ENCODE measurements around the gene MAP3K15. TPM values are rescaled to one million over a fixed set of nuclear protein-coding genes. Genes with fewer than 3 reads are reported as not detected.

The MAP3K15 gene
- total and polyA plus RNA-seq, 8 donors: 0.32 to 7.1 (median 1.2) TPM

DNA sequence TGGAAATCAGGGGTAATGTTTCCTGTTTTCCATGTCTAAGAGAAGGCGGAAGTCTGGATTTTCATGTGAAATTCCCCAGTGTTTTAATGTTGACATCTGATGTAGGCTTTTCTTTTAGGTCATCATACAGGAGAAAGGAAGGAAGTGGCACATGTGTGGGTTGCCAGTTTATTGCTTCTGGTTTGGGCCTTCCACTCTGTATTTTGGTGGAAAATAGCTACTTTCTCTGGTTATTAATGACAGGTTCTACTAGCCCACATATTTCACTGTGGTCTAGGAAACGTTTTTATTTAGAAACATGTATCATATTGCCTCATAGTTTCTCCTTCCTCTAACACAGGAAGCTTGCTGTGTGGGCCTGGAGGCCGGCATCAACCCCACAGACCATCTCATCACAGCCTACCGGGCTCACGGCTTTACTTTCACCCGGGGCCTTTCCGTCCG is 164.3 kb downstream of the MAP3K15 start:
- FAIRE-seq (no peak), DNase-seq (no peak), ATAC-seq (no peak)
- 74 to 77% methylated on average over 8 of the region's 8 CpGs for WGBS, 2 donors
- TF ChIP-seq, protein P1, sequence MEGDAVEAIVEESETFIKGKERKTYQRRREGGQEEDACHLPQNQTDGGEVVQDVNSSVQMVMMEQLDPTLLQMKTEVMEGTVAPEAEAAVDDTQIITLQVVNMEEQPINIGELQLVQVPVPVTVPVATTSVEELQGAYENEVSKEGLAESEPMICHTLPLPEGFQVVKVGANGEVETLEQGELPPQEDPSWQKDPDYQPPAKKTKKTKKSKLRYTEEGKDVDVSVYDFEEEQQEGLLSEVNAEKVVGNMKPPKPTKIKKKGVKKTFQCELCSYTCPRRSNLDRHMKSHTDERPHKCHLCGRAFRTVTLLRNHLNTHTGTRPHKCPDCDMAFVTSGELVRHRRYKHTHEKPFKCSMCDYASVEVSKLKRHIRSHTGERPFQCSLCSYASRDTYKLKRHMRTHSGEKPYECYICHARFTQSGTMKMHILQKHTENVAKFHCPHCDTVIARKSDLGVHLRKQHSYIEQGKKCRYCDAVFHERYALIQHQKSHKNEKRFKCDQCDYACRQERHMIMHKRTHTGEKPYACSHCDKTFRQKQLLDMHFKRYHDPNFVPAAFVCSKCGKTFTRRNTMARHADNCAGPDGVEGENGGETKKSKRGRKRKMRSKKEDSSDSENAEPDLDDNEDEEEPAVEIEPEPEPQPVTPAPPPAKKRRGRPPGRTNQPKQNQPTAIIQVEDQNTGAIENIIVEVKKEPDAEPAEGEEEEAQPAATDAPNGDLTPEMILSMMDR (IDR thresholded peaks at IDR 0.05): no peak
- Histone ChIP-seq H3K27ac (no peak overlapping the region), H3K36me3 (peaks cover 0 to 22% (median 4%) of the 10 kb centered on the region in 3 donors), H3K27me3 (no peaks in the 10 kb centered on the region), H3K4me3 (no peak overlapping the region), H3K4me1 (peaks cover 0 to 8% (median 2%) of the 10 kb centered on the region in 3 donors), H3K9me3 (no peaks in the 10 kb centered on the region)
- intact Hi-C loops (cut with DNase I): no loop called here

DNA sequence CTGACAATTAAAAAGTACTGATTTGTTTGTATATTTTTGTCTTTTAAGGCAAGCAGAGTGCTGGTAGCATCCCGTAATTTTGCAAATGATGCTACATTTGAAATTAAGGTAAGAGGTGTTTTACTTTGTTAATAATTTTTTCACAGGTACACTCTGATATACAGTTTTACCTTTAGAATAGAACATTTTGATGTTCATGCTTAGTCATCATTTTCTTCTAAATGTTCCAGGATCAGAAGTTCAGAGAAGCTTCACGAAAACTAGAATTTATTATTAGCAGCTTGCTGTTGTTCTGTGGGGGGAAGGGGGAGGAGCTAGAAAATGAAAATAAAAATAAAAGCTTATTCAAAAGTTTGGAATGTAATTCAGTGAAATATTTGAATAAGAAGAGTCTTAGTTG is 166.0 kb downstream of the MAP3K15 start:
- H3K9me3 ChIP-seq: no peaks in the 10 kb centered on the region
- no peaks in the 10 kb centered on the region for H3K27me3 ChIP-seq
- ATAC-seq (no peak), DNase-seq (no peak), FAIRE-seq (no peak)
- TF ChIP-seq, protein P1 (IDR thresholded peaks at IDR 0.05): no peak
- no peak overlapping the region for H3K4me3 ChIP-seq
- H3K4me1 ChIP-seq: peaks cover 0 to 8% (median 3%) of the 10 kb centered on the region in 3 donors
- H3K27ac ChIP-seq: no peak overlapping the region
- WGBS, 2 donors: 69 to 85% methylated on average over 2 of the region's 2 CpGs
- intact Hi-C loops (cut with DNase I): no loop called here
- peaks cover 0 to 15% (median 4%) of the 10 kb centered on the region in 3 donors for H3K36me3 ChIP-seq

DNA sequence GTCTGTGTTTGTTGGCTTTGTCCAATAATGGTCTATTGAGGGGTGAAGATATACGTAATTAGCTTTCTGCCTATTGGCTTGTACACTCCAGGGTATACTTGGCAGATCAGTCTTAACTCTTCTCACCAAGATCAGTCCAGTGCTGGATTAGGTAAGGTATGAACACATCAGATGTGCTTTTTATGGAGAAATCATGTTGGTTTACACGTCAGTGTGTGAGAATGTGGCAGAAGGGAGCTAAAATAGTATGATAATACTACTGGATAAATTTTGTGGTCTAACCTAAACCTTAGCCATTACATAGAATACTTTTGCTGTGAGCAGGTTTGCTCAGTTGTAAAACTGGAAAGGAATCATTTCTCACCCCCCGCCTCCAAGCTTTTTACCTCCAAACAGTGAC is 167.4 kb downstream of the MAP3K15 start:
- ATAC-seq (no peak), DNase-seq (no peak), FAIRE-seq (no peak)
- WGBS, 2 donors: 60 to 61% methylated on average over 3 of the region's 3 CpGs
- Histone ChIP-seq H3K27me3 (no peaks in the 10 kb centered on the region), H3K4me1 (peaks cover 0 to 8% (median 3%) of the 10 kb centered on the region in 3 donors), H3K27ac (no peak overlapping the region), H3K9me3 (no peaks in the 10 kb centered on the region), H3K4me3 (no peak overlapping the region), H3K36me3 (peaks cover 0 to 15% (median 4%) of the 10 kb centered on the region in 3 donors)
- intact Hi-C loops (cut with DNase I): no loop called here
- TF ChIP-seq, protein P1 (IDR thresholded peaks at IDR 0.05): no peak

DNA sequence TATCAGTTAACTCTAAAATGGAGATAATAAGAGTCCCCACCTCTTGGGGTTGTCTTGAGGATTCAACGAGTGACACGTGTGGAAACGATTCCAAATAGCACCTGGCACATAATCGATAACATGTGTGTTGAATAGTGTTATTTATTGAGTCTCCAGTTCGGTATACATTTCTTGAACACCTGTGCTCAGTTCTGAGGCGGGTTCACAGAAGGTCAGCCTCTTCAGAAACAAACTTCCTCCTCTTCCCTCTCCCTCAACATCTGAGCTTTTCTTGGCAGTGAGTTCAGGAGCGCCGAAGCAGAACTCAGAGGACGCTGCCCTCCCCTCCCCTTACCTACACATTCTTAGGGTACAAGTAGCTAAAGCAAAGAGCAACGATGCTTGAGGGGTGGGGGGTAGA is 170.6 kb downstream of the MAP3K15 start:
- no peaks in the 10 kb centered on the region for H3K9me3 ChIP-seq
- H3K36me3 ChIP-seq: no peaks in the 10 kb centered on the region
- WGBS, 2 donors: 4 to 35% methylated on average over 10 of the region's 10 CpGs
- ATAC-seq (peak; percentile 29 to 50 (median 38)), DNase-seq (peak in 2 of 6 donors; percentile 22 to 52), FAIRE-seq (no peak)
- peak overlapping the region in 3 of 4 donors; percentile 81 to 89 (median 87) for H3K27ac ChIP-seq
- intact Hi-C loops (cut with DNase I): no loop called here
- H3K4me1 ChIP-seq: peaks cover 0 to 8% (median 3%) of the 10 kb centered on the region in 3 donors
- peak overlapping the region; percentile 40 to 58 (median 50) for H3K4me3 ChIP-seq
- TF ChIP-seq, protein P1 (IDR thresholded peaks at IDR 0.05): no peak
- H3K27me3 ChIP-seq: no peaks in the 10 kb centered on the region
